WTC11 (cell line): ENCODE measurements around the gene MYLK4. TPM values are rescaled to one million over a fixed set of nuclear protein-coding genes. Genes with fewer than 3 reads are reported as not detected.

Source experiments
- ATAC-seq: fragments of 200-7000 bp; cut with Tn5 transposase; 2 replicates; pipeline ENCODE4 v1.10.0; 2021; ENCODE audit warnings: mild to moderate bottlenecking, moderate library complexity
- CTCF ChIA-PET: fragments of 300-600 bp; sonication (Branson Sonifier 250); formaldehyde crosslinking; loops from one replicate; lab custom pipeline; 2021; ENCODE audit warnings: antibody characterized with exemption; lab: Charles Lee
- POLR2A ChIA-PET: fragments of 350-600 bp; sonication (Branson Sonifier 250); formaldehyde crosslinking; loops from one replicate; lab custom pipeline; 2021; ENCODE audit warnings: antibody characterized with exemption; lab: Charles Lee
- DNase-seq: peaks from one replicate; pipeline ENCODE4 v3.0.0; 2021; ENCODE audit warnings: low spot score
- H3K27ac Mint-ChIP-seq: 2 replicates; pipeline ENCODE4 v1.8.0; 2021; ENCODE audit warnings: mixed read lengths
- H3K27me3 Mint-ChIP-seq: 2 replicates; pipeline ENCODE4 v1.8.0; 2021; ENCODE audit warnings: low read depth, mild to moderate bottlenecking, moderate library complexity, mixed read lengths
- H3K36me3 Mint-ChIP-seq: 2 replicates; pipeline ENCODE4 v1.8.0; 2021; ENCODE audit warnings: mixed read lengths
- H3K4me1 Mint-ChIP-seq: 2 replicates; pipeline ENCODE4 v1.8.0; 2022; ENCODE audit warnings: mixed read lengths
- H3K4me3 Mint-ChIP-seq: 2 replicates; pipeline ENCODE4 v1.8.0; 2021; ENCODE audit warnings: mild to moderate bottlenecking, moderate library complexity, mixed read lengths
- H3K9me3 Mint-ChIP-seq: 2 replicates; pipeline ENCODE4 v1.8.0; 2021; ENCODE audit warnings: mixed read lengths
- CBFB ChIP-seq: sonication (generic); formaldehyde crosslinking; IDR thresholded peaks from 2 replicates; pipeline ENCODE4 v1.8.1; 2022; ENCODE audit warnings: mild to moderate bottlenecking, low read depth, missing genetic modification reagents
- CREM ChIP-seq: sonication (generic); formaldehyde crosslinking; IDR thresholded peaks from 2 replicates; pipeline ENCODE4 v1.8.1; 2022; ENCODE audit warnings: mild to moderate bottlenecking, missing genetic modification reagents, moderate library complexity
- EMX1 ChIP-seq: fragments of 250-450 bp; sonication (Bioruptor Pico); IDR thresholded peaks from 2 replicates; pipeline ENCODE4 v1.8.0; 2021; ENCODE audit warnings: mild to moderate bottlenecking
- FOXP1 ChIP-seq: sonication (generic); formaldehyde crosslinking; IDR thresholded peaks from 2 replicates; pipeline ENCODE4 v1.8.0; 2022; ENCODE audit warnings: missing genetic modification reagents, mild to moderate bottlenecking, moderate library complexity, borderline replicate concordance
- GABPB1 ChIP-seq: sonication (generic); formaldehyde crosslinking; IDR thresholded peaks from 2 replicates; pipeline ENCODE4 v1.8.1; 2023; ENCODE audit warnings: mild to moderate bottlenecking, missing genetic modification reagents
- NFE2L1 ChIP-seq: sonication (generic); formaldehyde crosslinking; IDR thresholded peaks from 2 replicates; pipeline ENCODE4 v1.8.1; 2023; ENCODE audit warnings: missing genetic modification reagents
- NR3C1 ChIP-seq: sonication (generic); formaldehyde crosslinking; conservative IDR thresholded peaks from 2 replicates; pipeline ENCODE4 v1.8.1; 2023; ENCODE audit warnings: low read depth, mild to moderate bottlenecking, missing genetic modification reagents
- PRRX2 ChIP-seq: fragments of 250-450 bp; sonication (Bioruptor Pico); IDR thresholded peaks from 2 replicates; pipeline ENCODE4 v1.8.0; 2021; ENCODE audit warnings: mild to moderate bottlenecking
- RORB ChIP-seq: fragments of 250-450 bp; sonication (Bioruptor Pico); IDR thresholded peaks from 2 replicates; pipeline ENCODE4 v1.9.0; 2021; ENCODE audit warnings: mild to moderate bottlenecking
- SMAD3 ChIP-seq: sonication (generic); formaldehyde crosslinking; IDR thresholded peaks from 2 replicates; pipeline ENCODE4 v1.8.0; 2022; ENCODE audit warnings: missing genetic modification reagents, mild to moderate bottlenecking, borderline replicate concordance
- TCF7 ChIP-seq: sonication (generic); formaldehyde crosslinking; IDR thresholded peaks from 2 replicates; pipeline ENCODE4 v1.8.0; 2022; ENCODE audit warnings: mild to moderate bottlenecking, low read depth, missing genetic modification reagents, moderate library complexity
- TP53 ChIP-seq: sonication (generic); formaldehyde crosslinking; IDR thresholded peaks from 2 replicates; pipeline ENCODE4 v1.8.1; 2023; ENCODE audit warnings: mild to moderate bottlenecking, missing genetic modification reagents
- ZBTB21 ChIP-seq: sonication (generic); formaldehyde crosslinking; IDR thresholded peaks from 2 replicates; pipeline ENCODE4 v1.8.1; 2023; ENCODE audit warnings: mild to moderate bottlenecking, missing genetic modification reagents, borderline replicate concordance
- ZNF138 ChIP-seq: sonication (generic); formaldehyde crosslinking; conservative IDR thresholded peaks from 2 replicates; pipeline ENCODE4 v1.8.1; 2022; ENCODE audit warnings: mild to moderate bottlenecking, moderate library complexity, missing genetic modification reagents
- ZNF263 ChIP-seq: sonication (generic); formaldehyde crosslinking; IDR thresholded peaks from 2 replicates; pipeline ENCODE4 v1.8.1; 2022; ENCODE audit warnings: low read depth, mild to moderate bottlenecking, moderate library complexity, missing genetic modification reagents
- ZNF416 ChIP-seq: fragments of 250-450 bp; sonication (Bioruptor Pico); IDR thresholded peaks from 2 replicates; pipeline ENCODE4 v1.9.0; 2021; ENCODE audit warnings: mild to moderate bottlenecking, inconsistent platforms
- total RNA-seq: library from RNA; stranded (reverse); gene quantifications from 3 replicates; pipeline ENCODE4 v1.2.3, GENCODE V29; 2021
- TF ChIP-seq, protein P1 (sequence below): sonication (generic); formaldehyde crosslinking; IDR thresholded peaks from 2 replicates; pipeline ENCODE4 v1.8.0; 2022; ENCODE audit warnings: mild to moderate bottlenecking, missing genetic modification reagents
- TF ChIP-seq, protein P2 (sequence below): sonication (generic); formaldehyde crosslinking; IDR thresholded peaks from 2 replicates; pipeline ENCODE4 v1.8.1; 2022; ENCODE audit warnings: low read depth, mild to moderate bottlenecking, moderate library complexity, missing genetic modification reagents, borderline replicate concordance
- TF ChIP-seq, protein P3 (sequence below): sonication (generic); formaldehyde crosslinking; IDR thresholded peaks from 2 replicates; pipeline ENCODE4 v1.8.1; 2023; ENCODE audit warnings: mild to moderate bottlenecking, missing genetic modification reagents, moderate library complexity
- TF ChIP-seq, protein P4 (sequence below): sonication (generic); formaldehyde crosslinking; IDR thresholded peaks from 2 replicates; pipeline ENCODE4 v1.8.1; 2023; ENCODE audit warnings: mild to moderate bottlenecking, missing genetic modification reagents, moderate library complexity
- TF ChIP-seq, protein P5 (sequence below): sonication (generic); formaldehyde crosslinking; IDR thresholded peaks from 2 replicates; pipeline ENCODE4 v1.8.1; 2023; ENCODE audit warnings: mild to moderate bottlenecking, moderate library complexity, missing genetic modification reagents
- TF ChIP-seq, protein P6 (sequence below): sonication (generic); formaldehyde crosslinking; IDR thresholded peaks from 2 replicates; pipeline ENCODE4 v1.8.1; 2023; ENCODE audit warnings: mild to moderate bottlenecking, missing genetic modification reagents
- TF ChIP-seq, protein P7 (sequence below): fragments of 250-450 bp; sonication (Bioruptor Pico); IDR thresholded peaks from 2 replicates; pipeline ENCODE4 v1.8.0; 2021; ENCODE audit warnings: mild to moderate bottlenecking

MYLK4 gene
- total RNA-seq, 1 experiment from 2014 or later: 0.13 TPM

DNA sequence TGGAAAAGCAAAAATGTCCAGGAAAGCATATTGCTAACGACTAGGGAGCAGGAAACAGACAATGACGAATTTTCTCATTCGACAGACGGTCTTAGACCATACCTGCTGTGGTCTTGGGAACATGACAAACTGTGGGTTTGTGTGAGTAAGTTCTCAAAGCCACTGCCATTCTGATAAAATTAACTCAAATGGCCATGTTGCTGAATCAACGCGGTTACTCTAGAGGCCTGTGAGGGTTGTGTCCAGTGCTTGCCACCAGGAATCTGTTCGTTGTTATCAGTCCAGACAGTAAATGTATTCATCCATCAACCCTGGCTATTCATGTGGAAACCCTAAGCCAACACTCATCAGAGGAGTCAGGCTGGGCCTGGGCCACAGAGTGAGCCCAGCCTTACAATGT, 124.3 kb downstream of the MYLK4 start (continued):
- TF ChIP-seq TP53 (CRISPR knock-in tag) (no peak), GABPB1 (CRISPR knock-in tag) (no peak), NR3C1 (CRISPR knock-in tag) (no peak), SMAD3 (no peak), ZNF263 (CRISPR knock-in tag) (no peak)
- TF ChIP-seq, protein P1, sequence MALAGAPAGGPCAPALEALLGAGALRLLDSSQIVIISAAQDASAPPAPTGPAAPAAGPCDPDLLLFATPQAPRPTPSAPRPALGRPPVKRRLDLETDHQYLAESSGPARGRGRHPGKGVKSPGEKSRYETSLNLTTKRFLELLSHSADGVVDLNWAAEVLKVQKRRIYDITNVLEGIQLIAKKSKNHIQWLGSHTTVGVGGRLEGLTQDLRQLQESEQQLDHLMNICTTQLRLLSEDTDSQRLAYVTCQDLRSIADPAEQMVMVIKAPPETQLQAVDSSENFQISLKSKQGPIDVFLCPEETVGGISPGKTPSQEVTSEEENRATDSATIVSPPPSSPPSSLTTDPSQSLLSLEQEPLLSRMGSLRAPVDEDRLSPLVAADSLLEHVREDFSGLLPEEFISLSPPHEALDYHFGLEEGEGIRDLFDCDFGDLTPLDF (CRISPR knock-in tag): no peak

DNA sequence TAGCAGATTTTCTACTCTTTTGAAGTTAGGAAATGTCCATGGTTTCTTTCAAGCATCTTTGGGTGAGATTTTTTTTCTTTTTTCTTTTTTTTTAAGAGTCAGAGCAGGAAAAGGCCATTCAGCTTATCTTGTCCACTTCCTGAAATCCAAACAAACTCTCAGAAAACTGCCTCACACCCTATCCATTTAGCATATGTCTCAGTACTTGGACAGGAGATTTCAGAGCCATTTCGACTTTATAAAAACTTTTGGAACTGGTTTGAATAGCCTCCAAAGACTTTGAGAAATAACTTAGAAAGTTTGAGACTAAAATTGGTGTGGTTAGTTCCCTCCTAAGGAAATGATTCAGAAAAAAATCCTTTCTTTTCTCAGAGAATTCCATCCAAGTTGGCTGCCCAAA, 125.1 kb downstream of the MYLK4 start:
- DNase-seq: no peak

DNA sequence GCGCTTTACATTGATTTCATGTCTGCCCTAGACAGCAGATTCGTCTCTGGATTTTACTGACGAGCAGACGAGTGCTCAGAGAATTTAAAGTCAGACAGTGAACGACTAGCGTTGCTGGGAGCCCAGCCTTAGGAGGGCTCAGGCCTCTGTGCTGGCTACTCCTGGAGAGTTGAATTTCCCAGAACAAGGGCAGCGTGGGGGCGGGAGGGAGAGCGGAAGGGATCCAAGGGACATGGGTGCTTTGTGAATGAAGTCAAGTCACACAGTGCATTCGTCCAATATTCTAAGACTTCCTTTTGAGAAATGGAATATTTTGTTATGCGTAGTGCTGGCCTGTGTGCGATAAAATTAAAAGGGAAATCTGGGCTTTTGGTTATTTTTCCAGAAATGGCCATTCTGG, 126.5 kb downstream of the MYLK4 start:
- ATAC-seq (no peak), DNase-seq (no peak)
- POLR2A ChIA-PET: no interaction called here
- Mint-ChIP-seq H3K9me3 (no peaks in the 10 kb centered on the region), H3K27ac (no peak overlapping the region), H3K27me3 (no peaks in the 10 kb centered on the region), H3K4me3 (no peak overlapping the region), H3K4me1 (no peaks in the 10 kb centered on the region), H3K36me3 (no peaks in the 10 kb centered on the region; the same call in 1 of the 2 replicates)
- TF ChIP-seq RORB (CRISPR knock-in tag) (no peak), TCF7 (CRISPR knock-in tag) (no peak), FOXP1 (no peak), EMX1 (CRISPR knock-in tag) (no peak), ZNF416 (no peak)
- TF ChIP-seq, protein P2, sequence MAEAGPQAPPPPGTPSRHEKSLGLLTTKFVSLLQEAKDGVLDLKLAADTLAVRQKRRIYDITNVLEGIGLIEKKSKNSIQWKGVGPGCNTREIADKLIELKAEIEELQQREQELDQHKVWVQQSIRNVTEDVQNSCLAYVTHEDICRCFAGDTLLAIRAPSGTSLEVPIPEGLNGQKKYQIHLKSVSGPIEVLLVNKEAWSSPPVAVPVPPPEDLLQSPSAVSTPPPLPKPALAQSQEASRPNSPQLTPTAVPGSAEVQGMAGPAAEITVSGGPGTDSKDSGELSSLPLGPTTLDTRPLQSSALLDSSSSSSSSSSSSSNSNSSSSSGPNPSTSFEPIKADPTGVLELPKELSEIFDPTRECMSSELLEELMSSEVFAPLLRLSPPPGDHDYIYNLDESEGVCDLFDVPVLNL: no peak
- TF ChIP-seq, protein P3, sequence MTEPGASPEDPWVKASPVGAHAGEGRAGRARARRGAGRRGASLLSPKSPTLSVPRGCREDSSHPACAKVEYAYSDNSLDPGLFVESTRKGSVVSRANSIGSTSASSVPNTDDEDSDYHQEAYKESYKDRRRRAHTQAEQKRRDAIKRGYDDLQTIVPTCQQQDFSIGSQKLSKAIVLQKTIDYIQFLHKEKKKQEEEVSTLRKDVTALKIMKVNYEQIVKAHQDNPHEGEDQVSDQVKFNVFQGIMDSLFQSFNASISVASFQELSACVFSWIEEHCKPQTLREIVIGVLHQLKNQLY (CRISPR knock-in tag): no peak
- TF ChIP-seq, protein P4, sequence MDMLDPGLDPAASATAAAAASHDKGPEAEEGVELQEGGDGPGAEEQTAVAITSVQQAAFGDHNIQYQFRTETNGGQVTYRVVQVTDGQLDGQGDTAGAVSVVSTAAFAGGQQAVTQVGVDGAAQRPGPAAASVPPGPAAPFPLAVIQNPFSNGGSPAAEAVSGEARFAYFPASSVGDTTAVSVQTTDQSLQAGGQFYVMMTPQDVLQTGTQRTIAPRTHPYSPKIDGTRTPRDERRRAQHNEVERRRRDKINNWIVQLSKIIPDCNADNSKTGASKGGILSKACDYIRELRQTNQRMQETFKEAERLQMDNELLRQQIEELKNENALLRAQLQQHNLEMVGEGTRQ: no peak
- CTCF ChIA-PET: no interaction called here

More for the DNA sequence above, 125.1 kb downstream of the MYLK4 start:
- ATAC-seq: no peak
- Mint-ChIP-seq H3K4me1 (peaks cover 3% of the 10 kb centered on the region; the same call in 1 of the 2 replicates), H3K9me3 (no peaks in the 10 kb centered on the region), H3K27me3 (no peaks in the 10 kb centered on the region), H3K36me3 (no peaks in the 10 kb centered on the region; the same call in 1 of the 2 replicates), H3K4me3 (no peak overlapping the region), H3K27ac (no peak overlapping the region)
- ChIA-PET CTCF (interaction anchor here (1.0 kb wide), 1 partner anchor 9 kb away, joined by 5 read pairs; no protein-coding TSS in a partner anchor), POLR2A (no interaction called here)
- TF ChIP-seq, protein P2: no peak
- TF ChIP-seq CBFB (CRISPR knock-in tag) (no peak), NFE2L1 (CRISPR knock-in tag) (no peak), TP53 (CRISPR knock-in tag) (no peak), PRRX2 (CRISPR knock-in tag) (no peak), ZNF138 (no peak), EMX1 (CRISPR knock-in tag) (no peak), CREM (CRISPR knock-in tag) (no peak), ZBTB21 (CRISPR knock-in tag) (no peak)
- TF ChIP-seq, protein P5, sequence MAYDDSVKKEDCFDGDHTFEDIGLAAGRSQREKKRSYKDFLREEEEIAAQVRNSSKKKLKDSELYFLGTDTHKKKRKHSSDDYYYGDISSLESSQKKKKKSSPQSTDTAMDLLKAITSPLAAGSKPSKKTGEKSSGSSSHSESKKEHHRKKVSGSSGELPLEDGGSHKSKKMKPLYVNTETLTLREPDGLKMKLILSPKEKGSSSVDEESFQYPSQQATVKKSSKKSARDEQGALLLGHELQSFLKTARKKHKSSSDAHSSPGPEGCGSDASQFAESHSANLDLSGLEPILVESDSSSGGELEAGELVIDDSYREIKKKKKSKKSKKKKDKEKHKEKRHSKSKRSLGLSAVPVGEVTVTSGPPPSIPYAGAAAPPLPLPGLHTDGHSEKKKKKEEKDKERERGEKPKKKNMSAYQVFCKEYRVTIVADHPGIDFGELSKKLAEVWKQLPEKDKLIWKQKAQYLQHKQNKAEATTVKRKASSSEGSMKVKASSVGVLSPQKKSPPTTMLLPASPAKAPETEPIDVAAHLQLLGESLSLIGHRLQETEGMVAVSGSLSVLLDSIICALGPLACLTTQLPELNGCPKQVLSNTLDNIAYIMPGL (CRISPR knock-in tag): no peak
- TF ChIP-seq, protein P6, sequence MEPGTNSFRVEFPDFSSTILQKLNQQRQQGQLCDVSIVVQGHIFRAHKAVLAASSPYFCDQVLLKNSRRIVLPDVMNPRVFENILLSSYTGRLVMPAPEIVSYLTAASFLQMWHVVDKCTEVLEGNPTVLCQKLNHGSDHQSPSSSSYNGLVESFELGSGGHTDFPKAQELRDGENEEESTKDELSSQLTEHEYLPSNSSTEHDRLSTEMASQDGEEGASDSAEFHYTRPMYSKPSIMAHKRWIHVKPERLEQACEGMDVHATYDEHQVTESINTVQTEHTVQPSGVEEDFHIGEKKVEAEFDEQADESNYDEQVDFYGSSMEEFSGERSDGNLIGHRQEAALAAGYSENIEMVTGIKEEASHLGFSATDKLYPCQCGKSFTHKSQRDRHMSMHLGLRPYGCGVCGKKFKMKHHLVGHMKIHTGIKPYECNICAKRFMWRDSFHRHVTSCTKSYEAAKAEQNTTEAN (CRISPR knock-in tag): no peak
- TF ChIP-seq, protein P7, sequence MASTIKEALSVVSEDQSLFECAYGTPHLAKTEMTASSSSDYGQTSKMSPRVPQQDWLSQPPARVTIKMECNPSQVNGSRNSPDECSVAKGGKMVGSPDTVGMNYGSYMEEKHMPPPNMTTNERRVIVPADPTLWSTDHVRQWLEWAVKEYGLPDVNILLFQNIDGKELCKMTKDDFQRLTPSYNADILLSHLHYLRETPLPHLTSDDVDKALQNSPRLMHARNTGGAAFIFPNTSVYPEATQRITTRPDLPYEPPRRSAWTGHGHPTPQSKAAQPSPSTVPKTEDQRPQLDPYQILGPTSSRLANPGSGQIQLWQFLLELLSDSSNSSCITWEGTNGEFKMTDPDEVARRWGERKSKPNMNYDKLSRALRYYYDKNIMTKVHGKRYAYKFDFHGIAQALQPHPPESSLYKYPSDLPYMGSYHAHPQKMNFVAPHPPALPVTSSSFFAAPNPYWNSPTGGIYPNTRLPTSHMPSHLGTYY (CRISPR knock-in tag): no peak
